A673 (cell line): ENCODE measurements around the gene HSD17B14. TPM values are rescaled to one million over a fixed set of nuclear protein-coding genes. Genes with fewer than 3 reads are reported as not detected.

Source experiments
- BruUV-seq: library from RNA; stranded (reverse); fragments of 400-500 nt; replicated peaks from 2 replicates; lab custom pipeline; 2021; lab: Mats Ljungman, UMichigan
- CTCF ChIA-PET: fragments of 300-600 bp; sonication (Branson Sonifier 250); formaldehyde crosslinking; loops from one replicate; lab custom pipeline; 2022; ENCODE audit warnings: antibody characterized with exemption; lab: Charles Lee
- POLR2A ChIA-PET: fragments of 300-600 bp; sonication (Branson Sonifier 250); formaldehyde crosslinking; loops from one replicate; lab custom pipeline; 2022; ENCODE audit warnings: antibody characterized with exemption; ENCODE audit not compliant: low non-redundant PET; lab: Charles Lee
- DNase-seq: peaks from one replicate; pipeline ENCODE4 v3.0.0-alpha.2; 2015; ENCODE audit warnings: low spot score
- H3K27ac ChIP-seq: fragments of 200-600 bp; sonication (generic); 2 replicates; pipeline ENCODE4 v1.5.1; 2016; ENCODE audit warnings: mixed run types, low read depth, mild to moderate bottlenecking, mixed read lengths, antibody characterized with exemption, low read length; ENCODE audit not compliant: poor library complexity, severe bottlenecking
- H3K27me3 ChIP-seq: fragments of 200-600 bp; sonication (generic); replicated peaks from 2 replicates; pipeline ENCODE4 v1.6.1; 2017; ENCODE audit warnings: mixed run types, low read depth, mild to moderate bottlenecking, mixed read lengths, antibody characterized with exemption, low read length; ENCODE audit not compliant: insufficient read depth, poor library complexity
- H3K36me3 ChIP-seq: fragments of 200-600 bp; sonication (generic); 2 replicates; pipeline ENCODE4 v1.6.1; 2016; ENCODE audit warnings: mixed run types, mild to moderate bottlenecking, mixed read lengths, antibody characterized with exemption, low read length; ENCODE audit not compliant: insufficient read depth, poor library complexity, severe bottlenecking
- H3K4me1 ChIP-seq: fragments of 200-600 bp; sonication (generic); 2 replicates; pipeline ENCODE4 v1.6.1; 2017; ENCODE audit warnings: mixed run types, mild to moderate bottlenecking, mixed read lengths, antibody characterized with exemption, low read length; ENCODE audit not compliant: insufficient read depth, poor library complexity, severe bottlenecking
- H3K4me3 ChIP-seq: fragments of 200-600 bp; sonication (generic); 2 replicates; pipeline ENCODE4 v1.5.1; 2016; ENCODE audit warnings: low read depth, mixed run types, mild to moderate bottlenecking, mixed read lengths, low read length; ENCODE audit not compliant: poor library complexity, severe bottlenecking
- H3K9me3 ChIP-seq: fragments of 200-600 bp; sonication (generic); 2 replicates; pipeline ENCODE4 v1.6.1; 2016; ENCODE audit warnings: mixed run types, low read depth, mild to moderate bottlenecking, mixed read lengths, antibody characterized with exemption, low read length; ENCODE audit not compliant: poor library complexity, severe bottlenecking
- CTCF ChIP-seq: fragments of 300-800, 200-600 bp; sonication (generic); conservative IDR thresholded peaks from 2 replicates; pipeline ENCODE4 v1.5.1; 2017; ENCODE audit warnings: low read depth, mild to moderate bottlenecking, antibody characterized with exemption, low read length, moderate library complexity, mixed read lengths
- EZH2 ChIP-seq: fragments of 200-600 bp; sonication (generic); IDR thresholded peaks from 2 replicates; pipeline ENCODE4 v1.6.1; 2017; ENCODE audit warnings: borderline replicate concordance, low read depth, mild to moderate bottlenecking, mixed read lengths, antibody characterized with exemption, low read length; ENCODE audit not compliant: poor library complexity, severe bottlenecking
- intact Hi-C: fragments of 100-400 bp; cut with micrococcal nuclease; formaldehyde crosslinking; loops from one replicate; pipeline ENCODE4 v1.10.0; 2022; ENCODE audit not compliant: unreplicated experiment
- total RNA-seq: library from RNA; stranded (reverse); gene quantifications from 2 replicates; pipeline ENCODE4 v1.2.3, GENCODE V29; 2021

HSD17B14 gene
- total RNA-seq, 1 experiment from 2014 or later = 2.0 TPM

- CTCF ChIA-PET = no interaction called here
Observed at GRCh38 chr19:48780631-48781391, 55.5 kb downstream of the HSD17B14 start.

GRCh38 chr19:48779636-48780035 is 56.7 kb downstream of the HSD17B14 start:
- no TSS peak for BruUV-seq
- H3K4me3 ChIP-seq = no peak overlapping the region
- no peaks in the 10 kb centered on the region for H3K36me3 ChIP-seq
- DNase-seq = no peak
- H3K4me1 ChIP-seq = no peaks in the 10 kb centered on the region
- TF ChIP-seq CTCF (no peak), EZH2 (no peak)
- no peak overlapping the region for H3K27ac ChIP-seq
- no peaks in the 10 kb centered on the region for H3K9me3 ChIP-seq
- intact Hi-C loops = no loop called here
- ChIA-PET POLR2A (no interaction called here), CTCF (no interaction called here)
- no peaks in the 10 kb centered on the region for H3K27me3 ChIP-seq

More at GRCh38 chr19:48780631-48781391, 55.5 kb downstream of the HSD17B14 start:
- DNase-seq = no peak
- Histone ChIP-seq H3K27ac (no peak overlapping the region), H3K27me3 (no peaks in the 10 kb centered on the region), H3K4me1 (no peaks in the 10 kb centered on the region), H3K9me3 (no peaks in the 10 kb centered on the region), H3K36me3 (no peaks in the 10 kb centered on the region), H3K4me3 (no peak overlapping the region)
- POLR2A ChIA-PET = no interaction called here
- BruUV-seq = no TSS peak
- intact Hi-C loops = no loop called here
- TF ChIP-seq CTCF (no peak), EZH2 (no peak)

GRCh38 chr19:48777720-48778119 is 58.6 kb downstream of the HSD17B14 start:
- H3K27me3 ChIP-seq = no peaks in the 10 kb centered on the region
- TF ChIP-seq CTCF = no peak
- TF ChIP-seq EZH2 = no peak
- intact Hi-C loops = no loop called here
- BruUV-seq = no TSS peak
- no peaks in the 10 kb centered on the region for H3K9me3 ChIP-seq
- H3K27ac ChIP-seq = no peak overlapping the region
- CTCF ChIA-PET = no interaction called here
- H3K4me1 ChIP-seq = no peaks in the 10 kb centered on the region
- no peak overlapping the region for H3K4me3 ChIP-seq
- POLR2A ChIA-PET = no interaction called here
- no peak for DNase-seq
- H3K36me3 ChIP-seq = no peaks in the 10 kb centered on the region
